ENCODE results near the gene ABCA3. TPM values are rescaled to one million over a fixed set of nuclear protein-coding genes. Genes with fewer than 3 reads are reported as not detected.
A peak's percentile ranks its signal among the peaks of the same experiment; 100 is the strongest.
"Not testable (repeated sequence)": the region's sequence is repeated elsewhere in the genome, so short reads cannot be mapped to it uniquely, and the experiment has no call there.

The ABCA3 gene
- total and polyA plus RNA-seq, 2 donors from 2014 or later: 5.5 to 35.5 TPM

GRCh38 chr16:2244301-2244700, 96.2 kb downstream of the ABCA3 start:
- intact Hi-C loops (cut with DNase I): no loop called here
- H3K36me3 ChIP-seq (ENCODE audit: control insufficient read depth in 2 of 3, insufficient read depth in 3 of 3, low read length in 3 of 3): peaks cover 0 to 40% (median 15%) of the 10 kb centered on the region in 3 donors
- FAIRE-seq (no peak), DNase-seq (peak in 2 of 5 donors; percentile 36 to 70)
- H3K4me1 ChIP-seq (ENCODE audit: control insufficient read depth in 2 of 3, insufficient read depth in 2 of 3, low read depth in 1 of 3, low read length in 3 of 3): no peaks in the 10 kb centered on the region
- no peak overlapping the region for H3K4me3 ChIP-seq (ENCODE audit: low read length in 3 of 3)
- H3K27me3 ChIP-seq (ENCODE audit: control insufficient read depth, insufficient read depth, low read length): no peaks in the 10 kb centered on the region
- H3K27ac ChIP-seq (ENCODE audit: low read depth in 2 of 2, low read length in 2 of 2): no peak overlapping the region
- no peaks in the 10 kb centered on the region for H3K9me3 ChIP-seq (ENCODE audit: control insufficient read depth in 2 of 3, insufficient read depth in 1 of 3, low read length in 3 of 3)
- no peak overlapping the region for H3K9ac ChIP-seq (ENCODE audit: low read length in 3 of 3)
- no peak for TF ChIP-seq CTCF (IDR thresholded peaks at IDR 0.05; ENCODE audit: borderline replicate concordance, extremely low read depth, insufficient read depth)

GRCh38 chr16:2243781-2244180, 96.7 kb downstream of the ABCA3 start:
- H3K27ac ChIP-seq (ENCODE audit: low read depth in 2 of 2, low read length in 2 of 2): no peak overlapping the region
- H3K27me3 ChIP-seq (ENCODE audit: control insufficient read depth, insufficient read depth, low read length): no peaks in the 10 kb centered on the region
- DNase-seq: peak in 1 of 5 donors; percentile 71
- no peaks in the 10 kb centered on the region for H3K9me3 ChIP-seq (ENCODE audit: control insufficient read depth in 2 of 3, insufficient read depth in 1 of 3, low read length in 3 of 3)
- FAIRE-seq: no peak
- no peak for TF ChIP-seq CTCF (IDR thresholded peaks at IDR 0.05; ENCODE audit: borderline replicate concordance, extremely low read depth, insufficient read depth)
- no peak overlapping the region for H3K4me3 ChIP-seq (ENCODE audit: low read length in 3 of 3)
- H3K9ac ChIP-seq (ENCODE audit: low read length in 3 of 3): no peak overlapping the region
- intact Hi-C loops (cut with DNase I): no loop called here
- peaks cover 0 to 40% (median 15%) of the 10 kb centered on the region in 3 donors for H3K36me3 ChIP-seq (ENCODE audit: control insufficient read depth in 2 of 3, insufficient read depth in 3 of 3, low read length in 3 of 3)
- H3K4me1 ChIP-seq (ENCODE audit: control insufficient read depth in 2 of 3, insufficient read depth in 2 of 3, low read depth in 1 of 3, low read length in 3 of 3): no peaks in the 10 kb centered on the region

- Histone ChIP-seq H3K27me3 (ENCODE audit: control insufficient read depth, insufficient read depth, low read length) (no peaks in the 10 kb centered on the region), H3K36me3 (ENCODE audit: control insufficient read depth in 2 of 3, insufficient read depth in 3 of 3, low read length in 3 of 3) (peaks cover 0 to 40% (median 15%) of the 10 kb centered on the region in 3 donors), H3K27ac (ENCODE audit: low read depth in 2 of 2, low read length in 2 of 2) (no peak overlapping the region), H3K9me3 (ENCODE audit: control insufficient read depth in 2 of 3, insufficient read depth in 1 of 3, low read length in 3 of 3) (no peaks in the 10 kb centered on the region), H3K4me1 (ENCODE audit: control insufficient read depth in 2 of 3, insufficient read depth in 2 of 3, low read depth in 1 of 3, low read length in 3 of 3) (no peaks in the 10 kb centered on the region), H3K4me3 (ENCODE audit: low read length in 3 of 3) (no peak overlapping the region), H3K9ac (ENCODE audit: low read length in 3 of 3) (no peak overlapping the region)
- DNase-seq (peak in 1 of 5 donors; percentile 73), FAIRE-seq (no peak)
- intact Hi-C loops (cut with DNase I): no loop called here
- no peak for TF ChIP-seq CTCF (IDR thresholded peaks at IDR 0.05; ENCODE audit: borderline replicate concordance, extremely low read depth, insufficient read depth)
These were observed 97.4 kb downstream of the ABCA3 start for GRCh38 chr16:2243031-2243528.

DNA sequence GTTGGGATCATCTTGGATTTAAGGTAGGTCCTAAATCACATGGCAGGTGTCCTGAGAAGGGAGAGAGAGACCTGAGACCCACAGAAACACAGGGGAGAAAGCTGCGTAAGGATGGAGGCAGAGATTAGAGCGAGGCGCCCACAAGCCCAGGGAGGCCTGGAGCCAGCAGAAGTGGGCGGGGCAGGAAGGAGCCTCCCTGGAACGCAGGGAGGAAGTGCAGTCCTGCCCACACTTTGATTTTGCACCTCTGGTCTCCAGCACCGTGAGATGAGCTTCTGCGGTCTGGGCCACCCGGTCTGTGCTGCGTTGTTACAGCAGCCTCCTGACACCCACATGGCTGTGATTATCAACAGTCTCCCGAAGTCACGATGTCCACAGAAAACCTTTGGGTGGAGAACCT, 97.9 kb downstream of the ABCA3 start:
- H3K4me1 ChIP-seq (ENCODE audit: control insufficient read depth in 2 of 3, insufficient read depth in 2 of 3, low read depth in 1 of 3, low read length in 3 of 3): no peaks in the 10 kb centered on the region
- DNase-seq (no peak), FAIRE-seq (no peak)
- intact Hi-C loops (cut with DNase I): no loop called here
- no peak overlapping the region for H3K9ac ChIP-seq (ENCODE audit: low read length in 3 of 3)
- H3K27me3 ChIP-seq (ENCODE audit: control insufficient read depth, insufficient read depth, low read length): no peaks in the 10 kb centered on the region
- no peaks in the 10 kb centered on the region for H3K9me3 ChIP-seq (ENCODE audit: control insufficient read depth in 2 of 3, insufficient read depth in 1 of 3, low read length in 3 of 3)
- no peak overlapping the region for H3K27ac ChIP-seq (ENCODE audit: low read depth in 2 of 2, low read length in 2 of 2)
- TF ChIP-seq CTCF (IDR thresholded peaks at IDR 0.05; ENCODE audit: borderline replicate concordance, extremely low read depth, insufficient read depth): no peak
- H3K4me3 ChIP-seq (ENCODE audit: low read length in 3 of 3): no peak overlapping the region
- peaks cover 0 to 40% (median 15%) of the 10 kb centered on the region in 3 donors for H3K36me3 ChIP-seq (ENCODE audit: control insufficient read depth in 2 of 3, insufficient read depth in 3 of 3, low read length in 3 of 3)

- H3K4me1 ChIP-seq (ENCODE audit: control insufficient read depth in 2 of 3, insufficient read depth in 2 of 3, low read depth in 1 of 3, low read length in 3 of 3); H3K9ac ChIP-seq (ENCODE audit: low read length in 3 of 3); intact Hi-C loops (cut with DNase I); H3K9me3 ChIP-seq (ENCODE audit: control insufficient read depth in 2 of 3, insufficient read depth in 1 of 3, low read length in 3 of 3); FAIRE-seq; H3K4me3 ChIP-seq (ENCODE audit: low read length in 3 of 3); H3K27ac ChIP-seq (ENCODE audit: low read depth in 2 of 2, low read length in 2 of 2); H3K27me3 ChIP-seq (ENCODE audit: control insufficient read depth, insufficient read depth, low read length); DNase-seq: not testable (repeated sequence)
- peaks cover 0 to 27% (median 12%) of the 10 kb centered on the region in 3 donors for H3K36me3 ChIP-seq (ENCODE audit: control insufficient read depth in 2 of 3, insufficient read depth in 3 of 3, low read length in 3 of 3)
These were observed 100.2 kb downstream of the ABCA3 start for GRCh38 chr16:2240331-2240730.
